ENCODE measurements around the gene BLOC1S5. TPM values are rescaled to one million over a fixed set of nuclear protein-coding genes. Genes with fewer than 3 reads are reported as not detected.

Gene BLOC1S5
- total RNA-seq, 2 experiments from 2014 or later: 22.6 to 30.7 TPM

- POLR2A ChIA-PET: interaction anchor here (0.6 to 2.5 kb wide), 14 partner anchors 8 to 511 kb away, joined by 3 to 22 read pairs (median 3); partner anchors contain the start of gene BLOC1S5
- no peaks in the 10 kb centered on the region for H3K9me2 ChIP-seq (ENCODE audit: insufficient read depth, low read length)
- TF ChIP-seq EZH2phosphoT487 (IDR thresholded peaks at IDR 0.05; ENCODE audit: borderline replicate concordance, low read depth, low read length) (no peak), CTCF (conservative IDR thresholded peaks at IDR 0.05; ENCODE audit: low read length) (no peak)
- H3K4me1 ChIP-seq (ENCODE audit: insufficient read depth, low read length, poor library complexity, severe bottlenecking): peaks cover 19% of the 10 kb centered on the region
- CTCF ChIA-PET (ENCODE audit: unreplicated experiment): interaction anchor here (0.9 to 1.0 kb wide), 2 partner anchors 17 to 36 kb away, joined by 3 read pairs; no protein-coding TSS in a partner anchor
- peak; percentile 97 for DNase-seq (ENCODE audit: low spot score)
- H3K9me3 ChIP-seq (ENCODE audit: low read length): no peaks in the 10 kb centered on the region; the same call in 1 of the 2 replicates
- H3K27ac ChIP-seq (ENCODE audit: low read depth, low read length, poor library complexity, severe bottlenecking): peak within 1 kb of the TSS; percentile 47
- H2AFZ ChIP-seq (ENCODE audit: low read length): peak within 1 kb of the TSS; percentile 100
- H3K36me3 ChIP-seq (ENCODE audit: insufficient read depth, low read length): peaks cover 29% of the 10 kb centered on the region
- BruUV-seq (replicated peaks): TSS peak; percentile 68
- H3K4me2 ChIP-seq (ENCODE audit: low read length): peak within 1 kb of the TSS; percentile 76
- peaks cover 6% of the 10 kb centered on the region; the same call in 1 of the 2 replicates for H4K20me1 ChIP-seq (ENCODE audit: insufficient read depth, low read length)
- intact Hi-C loops (cut with micrococcal nuclease; ENCODE audit: unreplicated experiment): loop anchor here (1.0 to 10.0 kb wide), 2 partner anchors 38 to 332 kb away; partner anchors contain the start of genes BLOC1S5 and SLC35B3
- peak within 1 kb of the TSS; percentile 81 for H3K4me3 ChIP-seq (ENCODE audit: low read depth, low read length, poor library complexity, severe bottlenecking)
- peaks cover 49% of the 10 kb centered on the region for H3K79me2 ChIP-seq (ENCODE audit: insufficient read depth, low read depth, low read length)
Measured at GRCh38 chr6:8102122-8102958, 38.2 kb upstream of the BLOC1S5 start, which contains the start of gene EEF1E1. TSS of gene EEF1E1 (minus strand) at chr6:8102548. CDS start at chr6:8102521, 27 bp downstream.

- peak overlapping the region; percentile 62 for H3K4me2 ChIP-seq (ENCODE audit: low read length)
- peak overlapping the region; percentile 56 for H3K4me3 ChIP-seq (ENCODE audit: low read depth, low read length, poor library complexity, severe bottlenecking)
- intact Hi-C loops (cut with micrococcal nuclease; ENCODE audit: unreplicated experiment): loop anchor here (10.0 kb wide), 1 partner anchor 334 kb away; the partner anchor contains the start of gene SLC35B3
- no peak for DNase-seq (ENCODE audit: low spot score)
- ChIA-PET CTCF (ENCODE audit: unreplicated experiment) (no interaction called here), POLR2A (interaction anchor here (0.6 to 2.5 kb wide), 9 partner anchors 15 to 1707 kb away, joined by 3 to 22 read pairs (median 3); partner anchors contain the start of gene BLOC1S5)
- no TSS peak for BruUV-seq (replicated peaks)
- no peaks in the 10 kb centered on the region; the same call in 1 of the 2 replicates for H3K9me3 ChIP-seq (ENCODE audit: low read length)
- no peak overlapping the region for H3K27ac ChIP-seq (ENCODE audit: low read depth, low read length, poor library complexity, severe bottlenecking)
- no peak overlapping the region for H2AFZ ChIP-seq (ENCODE audit: low read length)
- peaks cover 66% of the 10 kb centered on the region for H3K79me2 ChIP-seq (ENCODE audit: insufficient read depth, low read depth, low read length)
- H3K9me2 ChIP-seq (ENCODE audit: insufficient read depth, low read length): no peaks in the 10 kb centered on the region
- peaks cover 19% of the 10 kb centered on the region for H3K4me1 ChIP-seq (ENCODE audit: insufficient read depth, low read length, poor library complexity, severe bottlenecking)
- H4K20me1 ChIP-seq (ENCODE audit: insufficient read depth, low read length): peaks cover 6% of the 10 kb centered on the region; the same call in 1 of the 2 replicates
- peaks cover 49% of the 10 kb centered on the region for H3K36me3 ChIP-seq (ENCODE audit: insufficient read depth, low read length)
- TF ChIP-seq EZH2phosphoT487 (IDR thresholded peaks at IDR 0.05; ENCODE audit: borderline replicate concordance, low read depth, low read length): no peak
Measured at GRCh38 chr6:8100159-8100854, 36.1 kb upstream of the BLOC1S5 start.

GRCh38 chr6:8090650-8091049 is 26.5 kb upstream of the BLOC1S5 start:
- POLR2A ChIA-PET: no interaction called here
- Histone ChIP-seq H3K9me2 (ENCODE audit: insufficient read depth, low read length) (no peaks in the 10 kb centered on the region), H3K36me3 (ENCODE audit: insufficient read depth, low read length) (peaks cover 98% of the 10 kb centered on the region)

More at GRCh38 chr6:8090650-8091049, 26.5 kb upstream of the BLOC1S5 start:
- intact Hi-C loops (cut with micrococcal nuclease; ENCODE audit: unreplicated experiment): no loop called here
- TF ChIP-seq CTCF (conservative IDR thresholded peaks at IDR 0.05; ENCODE audit: low read length) (no peak), EZH2phosphoT487 (IDR thresholded peaks at IDR 0.05; ENCODE audit: borderline replicate concordance, low read depth, low read length) (no peak)
- Histone ChIP-seq H3K9me3 (ENCODE audit: low read length) (peaks cover 24% of the 10 kb centered on the region), H3K79me2 (ENCODE audit: insufficient read depth, low read depth, low read length) (peaks cover 49% of the 10 kb centered on the region; the same call in 1 of the 2 replicates), H4K20me1 (ENCODE audit: insufficient read depth, low read length) (no peaks in the 10 kb centered on the region), H3K4me2 (ENCODE audit: low read length) (no peak overlapping the region), H2AFZ (ENCODE audit: low read length) (no peak overlapping the region), H3K27ac (ENCODE audit: low read depth, low read length, poor library complexity, severe bottlenecking) (no peak overlapping the region), H3K4me1 (ENCODE audit: insufficient read depth, low read length, poor library complexity, severe bottlenecking) (no peaks in the 10 kb centered on the region), H3K4me3 (ENCODE audit: low read depth, low read length, poor library complexity, severe bottlenecking) (no peak overlapping the region)
- DNase-seq (ENCODE audit: low spot score): no peak
- BruUV-seq (replicated peaks): no TSS peak
- CTCF ChIA-PET (ENCODE audit: unreplicated experiment): no interaction called here

Data from OCI-LY7 (cell line).